ENCODE data around the gene PFDN1. TPM values are rescaled to one million over a fixed set of nuclear protein-coding genes. Genes with fewer than 3 reads are reported as not detected.
A peak's percentile ranks its signal among the peaks of the same experiment; 100 is the strongest.

PFDN1 gene
- total RNA-seq, 1 donor from 2014 or later = 135 TPM

- no peaks in the 10 kb centered on the region for H3K27me3 ChIP-seq
- no peak overlapping the region for H3K4me3 ChIP-seq
- DNase-seq (ENCODE audit: low spot score in 2 of 2) = peak; percentile 58 to 94
- intact Hi-C loops (cut with DNase I) = loop anchor here (1.0 to 10.0 kb wide), 5 partner anchors 16 to 400 kb away; partner anchors contain the start of genes CYSTM1, IK and NDUFA2
- H3K27ac ChIP-seq = no peak overlapping the region
- peaks cover 10 to 24% of the 10 kb centered on the region in 2 donors for H3K4me1 ChIP-seq
- H3K36me3 ChIP-seq = peaks cover 9 to 18% of the 10 kb centered on the region in 2 donors
- H3K9me3 ChIP-seq = no peaks in the 10 kb centered on the region
- TF ChIP-seq CTCF (IDR thresholded peaks at IDR 0.05) = peak; percentile 89 to 93 (median 90)
Observed at GRCh38 chr5:140244525-140245025, 58.3 kb downstream of the PFDN1 start.

- TF ChIP-seq CTCF (IDR thresholded peaks at IDR 0.05) = no peak
- no peak overlapping the region for H3K4me3 ChIP-seq
- intact Hi-C loops (cut with DNase I) = loop anchor here (1.0 to 10.0 kb wide), 5 partner anchors 17 to 401 kb away; partner anchors contain the start of genes CYSTM1, IK and NDUFA2
- H3K27ac ChIP-seq = no peak overlapping the region
- no peak for DNase-seq (ENCODE audit: low spot score in 2 of 2)
- H3K9me3 ChIP-seq = no peaks in the 10 kb centered on the region
- H3K4me1 ChIP-seq = peaks cover 10 to 24% of the 10 kb centered on the region in 2 donors
- peaks cover 9 to 14% of the 10 kb centered on the region in 2 donors for H3K36me3 ChIP-seq
- no peaks in the 10 kb centered on the region for H3K27me3 ChIP-seq
Observed at GRCh38 chr5:140243706-140244250, 59.1 kb downstream of the PFDN1 start.

GRCh38 chr5:140242890-140243585 lies 59.9 kb downstream of the PFDN1 start:
- peaks cover 9 to 14% of the 10 kb centered on the region in 2 donors for H3K36me3 ChIP-seq
- H3K27me3 ChIP-seq = no peaks in the 10 kb centered on the region
- H3K4me3 ChIP-seq = no peak overlapping the region
- peaks cover 10 to 24% of the 10 kb centered on the region in 2 donors for H3K4me1 ChIP-seq
- DNase-seq (ENCODE audit: low spot score in 2 of 2) = no peak
- intact Hi-C loops (cut with DNase I) = loop anchor here (5.0 to 10.0 kb wide), 3 partner anchors 54 to 402 kb away; partner anchors contain the start of genes CYSTM1, IK and NDUFA2
- no peak overlapping the region for H3K27ac ChIP-seq
- no peaks in the 10 kb centered on the region for H3K9me3 ChIP-seq
- TF ChIP-seq CTCF (IDR thresholded peaks at IDR 0.05) = no peak

GRCh38 chr5:140242099-140242498 lies 60.8 kb downstream of the PFDN1 start:
- no peak for TF ChIP-seq CTCF (IDR thresholded peaks at IDR 0.05)
- no peak overlapping the region for H3K4me3 ChIP-seq
- H3K9me3 ChIP-seq = no peaks in the 10 kb centered on the region
- H3K36me3 ChIP-seq = peaks cover 9 to 14% of the 10 kb centered on the region in 2 donors
- peaks cover 10 to 24% of the 10 kb centered on the region in 2 donors for H3K4me1 ChIP-seq
- no peak overlapping the region for H3K27ac ChIP-seq
- no peaks in the 10 kb centered on the region for H3K27me3 ChIP-seq
- intact Hi-C loops (cut with DNase I) = loop anchor here (5.0 to 10.0 kb wide), 3 partner anchors 55 to 403 kb away; partner anchors contain the start of genes CYSTM1, IK and NDUFA2
- no peak for DNase-seq (ENCODE audit: low spot score in 2 of 2)

GRCh38 chr5:140240987-140241706 lies 61.8 kb downstream of the PFDN1 start:
- TF ChIP-seq CTCF (IDR thresholded peaks at IDR 0.05) = no peak
- Histone ChIP-seq H3K36me3 (peaks cover 9 to 14% of the 10 kb centered on the region in 2 donors), H3K4me3 (no peak overlapping the region), H3K4me1 (peaks cover 10 to 21% of the 10 kb centered on the region in 2 donors), H3K9me3 (no peaks in the 10 kb centered on the region), H3K27ac (peak overlapping the region; percentile 4 to 41), H3K27me3 (no peaks in the 10 kb centered on the region)
- intact Hi-C loops (cut with DNase I) = loop anchor here (2.0 to 10.0 kb wide), 4 partner anchors 56 to 404 kb away; partner anchors contain the start of genes CYSTM1, IK and NDUFA2
- DNase-seq (ENCODE audit: low spot score in 2 of 2) = peak; percentile 64 to 93
